T-helper 1 cell treated with Interleukin-12 subunit alpha and Interleukin-12 subunit beta and Interleukin-4 antibody, amounts not matched to agents 30 μg/mL and 1 μg/mL, for 36 hours (primary cell): ENCODE data around the gene TMSB10.
"Not testable (repeated sequence)": the region's sequence is repeated elsewhere in the genome, so short reads cannot be mapped to it uniquely, and the experiment has no call there.

ENCODE experiments used
- H3K27ac Mint-ChIP-seq: one replicate; pipeline ENCODE4 v1.8.0; 2021; ENCODE audit warnings: mild to moderate bottlenecking, mixed read lengths
- H3K27me3 Mint-ChIP-seq: one replicate; pipeline ENCODE4 v1.8.0; 2021; ENCODE audit warnings: low read depth, mixed read lengths
- H3K36me3 Mint-ChIP-seq: one replicate; pipeline ENCODE4 v1.8.0; 2021; ENCODE audit warnings: low read depth, mixed read lengths
- H3K4me1 Mint-ChIP-seq: one replicate; pipeline ENCODE4 v1.8.0; 2021; ENCODE audit warnings: low read depth, mixed read lengths
- H3K4me3 Mint-ChIP-seq: one replicate; pipeline ENCODE4 v1.8.0; 2021; ENCODE audit warnings: mild to moderate bottlenecking, moderate library complexity, mixed read lengths
- H3K9me3 Mint-ChIP-seq: one replicate; pipeline ENCODE4 v1.8.0; 2021; ENCODE audit warnings: mixed read lengths

The TMSB10 gene

GRCh38 chr2:84924173-84925106 lies 19.0 kb downstream of the TMSB10 start:
- peaks cover 7% of the 10 kb centered on the region for H3K36me3 Mint-ChIP-seq
- peaks cover 46% of the 10 kb centered on the region for H3K4me1 Mint-ChIP-seq
- no peaks in the 10 kb centered on the region for H3K27me3 Mint-ChIP-seq
- H3K27ac Mint-ChIP-seq = peak overlapping the region; percentile 93
- H3K4me3 Mint-ChIP-seq = peak overlapping the region; percentile 80
- peaks cover 5% of the 10 kb centered on the region for H3K9me3 Mint-ChIP-seq

GRCh38 chr2:84925336-84925723 lies 19.9 kb downstream of the TMSB10 start:
- Mint-ChIP-seq H3K27ac (peak overlapping the region; percentile 93), H3K4me1 (peaks cover 39% of the 10 kb centered on the region), H3K27me3 (no peaks in the 10 kb centered on the region), H3K9me3 (peaks cover 5% of the 10 kb centered on the region), H3K36me3 (peaks cover 5% of the 10 kb centered on the region), H3K4me3 (peak overlapping the region; percentile 94)

GRCh38 chr2:84925724-84926376 lies 20.4 kb downstream of the TMSB10 start:
- peaks cover 5% of the 10 kb centered on the region for H3K36me3 Mint-ChIP-seq
- H3K9me3 Mint-ChIP-seq = peaks cover 5% of the 10 kb centered on the region
- no peaks in the 10 kb centered on the region for H3K27me3 Mint-ChIP-seq
- H3K27ac Mint-ChIP-seq = peak overlapping the region; percentile 93
- H3K4me3 Mint-ChIP-seq = peak overlapping the region; percentile 94
- H3K4me1 Mint-ChIP-seq = peaks cover 38% of the 10 kb centered on the region

- Mint-ChIP-seq H3K27me3 (no peaks in the 10 kb centered on the region), H3K27ac (peak overlapping the region; percentile 93), H3K9me3 (peaks cover 5% of the 10 kb centered on the region), H3K4me1 (peaks cover 46% of the 10 kb centered on the region), H3K4me3 (peak overlapping the region; percentile 94), H3K36me3 (peaks cover 7% of the 10 kb centered on the region)
These were observed 21.8 kb downstream of the TMSB10 start for GRCh38 chr2:84927275-84927627.

DNA sequence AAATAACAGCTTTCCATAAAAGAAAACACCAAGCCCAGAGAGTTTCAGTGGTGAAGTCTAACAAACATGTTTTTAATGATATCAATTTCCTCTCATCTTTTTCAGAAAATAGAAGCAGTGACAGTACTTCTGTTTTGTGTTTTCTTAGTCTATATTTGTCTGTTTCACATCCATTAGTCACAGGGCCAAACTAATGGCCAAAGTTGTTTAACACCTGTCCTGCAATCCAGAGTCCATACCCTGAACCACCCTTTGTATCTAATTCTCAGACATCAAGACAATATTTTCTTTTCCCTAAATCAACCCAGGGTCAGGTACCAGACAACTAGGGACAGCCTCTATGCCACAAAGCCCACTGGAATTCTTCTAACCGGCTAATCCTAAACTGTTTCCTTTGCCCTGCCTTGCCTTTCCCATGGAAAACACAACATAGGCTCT lies 25.9 kb downstream of the TMSB10 start:
- no peak overlapping the region for H3K27ac Mint-ChIP-seq
- H3K9me3 Mint-ChIP-seq = no peaks in the 10 kb centered on the region
- peaks cover 8% of the 10 kb centered on the region for H3K36me3 Mint-ChIP-seq
- peaks cover 35% of the 10 kb centered on the region for H3K4me1 Mint-ChIP-seq
- no peaks in the 10 kb centered on the region for H3K27me3 Mint-ChIP-seq
- H3K4me3 Mint-ChIP-seq = no peak overlapping the region

GRCh38 chr2:84938194-84938879 lies 32.9 kb downstream of the TMSB10 start:
- peak overlapping the region; percentile 51 for H3K4me3 Mint-ChIP-seq
- peak overlapping the region; percentile 99 for H3K27ac Mint-ChIP-seq
- H3K27me3 Mint-ChIP-seq = no peaks in the 10 kb centered on the region
- peaks cover 11% of the 10 kb centered on the region for H3K36me3 Mint-ChIP-seq
- H3K9me3 Mint-ChIP-seq = no peaks in the 10 kb centered on the region
- peaks cover 45% of the 10 kb centered on the region for H3K4me1 Mint-ChIP-seq

GRCh38 chr2:84939426-84940087 lies 34.1 kb downstream of the TMSB10 start:
- H3K36me3 Mint-ChIP-seq = peaks cover 14% of the 10 kb centered on the region
- no peaks in the 10 kb centered on the region for H3K27me3 Mint-ChIP-seq
- H3K4me3 Mint-ChIP-seq = peak overlapping the region; percentile 82
- H3K9me3 Mint-ChIP-seq = no peaks in the 10 kb centered on the region
- peak overlapping the region; percentile 99 for H3K27ac Mint-ChIP-seq
- peaks cover 47% of the 10 kb centered on the region for H3K4me1 Mint-ChIP-seq

DNA sequence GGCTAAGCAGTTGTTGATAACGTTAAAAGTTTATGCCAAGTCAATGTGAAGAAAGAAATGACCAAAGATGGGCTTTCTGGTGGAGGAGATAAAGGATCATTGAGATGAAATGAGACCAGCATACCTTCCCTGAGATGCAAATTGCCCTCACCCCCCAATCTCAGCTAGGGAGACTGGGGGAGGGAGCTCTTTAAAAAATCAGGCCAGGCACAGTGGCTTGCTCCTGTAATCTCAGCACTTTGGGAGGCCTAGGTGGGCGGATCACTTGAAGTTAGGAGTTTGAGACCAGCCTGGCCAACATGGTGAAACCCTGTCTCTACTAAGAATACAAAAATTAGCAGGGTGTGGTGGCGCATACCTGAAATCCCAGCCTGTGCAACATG lies 34.6 kb downstream of the TMSB10 start:
- Mint-ChIP-seq H3K27ac (peak overlapping the region; percentile 99), H3K36me3 (peaks cover 17% of the 10 kb centered on the region), H3K27me3 (no peaks in the 10 kb centered on the region), H3K4me1 (peaks cover 52% of the 10 kb centered on the region), H3K4me3 (peak overlapping the region; percentile 82), H3K9me3 (no peaks in the 10 kb centered on the region)

DNA sequence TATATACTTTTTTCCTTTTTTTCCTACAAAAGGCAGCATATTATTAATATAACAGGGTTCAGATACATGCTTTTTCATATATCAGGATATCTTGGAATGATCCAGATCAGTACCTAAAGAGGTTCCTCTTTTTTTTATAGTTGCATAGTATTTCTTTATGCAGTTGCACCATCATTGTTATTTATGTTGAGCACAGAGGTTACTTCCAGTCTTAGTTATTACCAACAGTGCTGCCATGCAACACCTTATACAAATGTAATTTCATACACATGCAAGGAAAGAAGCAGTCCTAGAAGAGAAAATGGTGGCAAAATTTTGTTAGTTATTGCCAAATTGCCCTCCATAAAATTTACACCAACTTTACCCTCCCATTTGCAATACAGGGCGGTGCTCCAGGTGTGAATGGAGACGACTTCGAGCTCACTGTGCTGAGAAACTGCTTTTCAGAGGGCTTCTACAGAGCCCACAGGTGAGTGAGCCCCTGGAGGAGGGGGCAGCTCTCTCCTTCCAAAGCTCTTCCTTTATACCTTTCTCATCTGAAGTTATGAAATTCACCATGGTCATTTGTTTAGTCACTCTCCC lies 35.5 kb downstream of the TMSB10 start:
- no peaks in the 10 kb centered on the region for H3K27me3 Mint-ChIP-seq
- peaks cover 19% of the 10 kb centered on the region for H3K36me3 Mint-ChIP-seq
- peak overlapping the region; percentile 36 for H3K27ac Mint-ChIP-seq
- peaks cover 57% of the 10 kb centered on the region for H3K4me1 Mint-ChIP-seq
- no peaks in the 10 kb centered on the region for H3K9me3 Mint-ChIP-seq
- H3K4me3 Mint-ChIP-seq = no peak overlapping the region

GRCh38 chr2:84942166-84942565 lies 36.7 kb downstream of the TMSB10 start:
- H3K4me1 Mint-ChIP-seq = peaks cover 57% of the 10 kb centered on the region

GRCh38 chr2:84942964-84943421 lies 37.5 kb downstream of the TMSB10 start:
- H3K4me1 Mint-ChIP-seq = peaks cover 56% of the 10 kb centered on the region
- no peak overlapping the region for H3K4me3 Mint-ChIP-seq
- peak overlapping the region; percentile 71 for H3K27ac Mint-ChIP-seq
- no peaks in the 10 kb centered on the region for H3K9me3 Mint-ChIP-seq
- H3K36me3 Mint-ChIP-seq = peaks cover 21% of the 10 kb centered on the region
- H3K27me3 Mint-ChIP-seq = no peaks in the 10 kb centered on the region

More at GRCh38 chr2:84942166-84942565, 36.7 kb downstream of the TMSB10 start:
- no peaks in the 10 kb centered on the region for H3K9me3 Mint-ChIP-seq
- H3K27ac Mint-ChIP-seq = no peak overlapping the region
- H3K27me3 Mint-ChIP-seq = no peaks in the 10 kb centered on the region
- no peak overlapping the region for H3K4me3 Mint-ChIP-seq
- peaks cover 19% of the 10 kb centered on the region for H3K36me3 Mint-ChIP-seq

- no peak overlapping the region for H3K4me3 Mint-ChIP-seq
These were observed 38.9 kb downstream of the TMSB10 start for GRCh38 chr2:84944295-84944909.

GRCh38 chr2:84945838-84946203 lies 40.4 kb downstream of the TMSB10 start:
- H3K27me3 Mint-ChIP-seq, H3K9me3 Mint-ChIP-seq, H3K4me3 Mint-ChIP-seq: not testable (repeated sequence)
- Mint-ChIP-seq H3K4me1 (peaks cover 38% of the 10 kb centered on the region), H3K36me3 (peaks cover 21% of the 10 kb centered on the region), H3K27ac (peak overlapping the region; percentile 97)

More at GRCh38 chr2:84944295-84944909, 38.9 kb downstream of the TMSB10 start:
- H3K4me1 Mint-ChIP-seq = peaks cover 44% of the 10 kb centered on the region
- peak overlapping the region; percentile 97 for H3K27ac Mint-ChIP-seq
- no peaks in the 10 kb centered on the region for H3K9me3 Mint-ChIP-seq
- H3K36me3 Mint-ChIP-seq = peaks cover 21% of the 10 kb centered on the region
- H3K27me3 Mint-ChIP-seq = no peaks in the 10 kb centered on the region
